ENCODE measurements around the gene COL7A1. TPM values are rescaled to one million over a fixed set of nuclear protein-coding genes. Genes with fewer than 3 reads are reported as not detected.
A peak's percentile ranks its signal among the peaks of the same experiment; 100 is the strongest.

Gene COL7A1
- total RNA-seq, 1 donor from 2014 or later, result 19.2 TPM

DNA sequence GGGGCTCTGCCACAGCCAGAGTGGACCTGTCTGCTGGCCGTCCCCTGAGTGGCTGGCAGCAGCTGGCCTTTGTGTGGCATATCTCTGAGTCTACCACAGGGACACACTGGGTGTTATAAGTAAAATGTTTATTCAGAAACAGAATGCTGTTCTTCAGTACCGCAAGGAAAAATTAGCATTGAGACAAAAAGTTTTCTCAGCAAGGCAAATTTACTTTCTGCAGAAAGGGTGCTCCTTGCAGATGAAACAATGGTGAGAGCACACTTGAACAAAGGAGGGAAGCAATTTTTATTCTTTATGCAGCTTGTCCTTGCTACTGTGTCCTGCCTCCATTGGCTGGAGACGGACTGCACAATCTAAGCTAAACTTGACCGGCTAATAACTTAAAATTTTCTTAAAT lies 22.4 kb upstream of the COL7A1 start:
- peaks cover 7% of the 10 kb centered on the region for H3K9me3 Mint-ChIP-seq
- no peak for DNase-seq (ENCODE audit: low spot score in 2 of 2, unreplicated experiment in 2 of 2)
- H3K27ac Mint-ChIP-seq, result no peak overlapping the region
- H3K4me3 Mint-ChIP-seq, result no peak overlapping the region
- H3K4me1 Mint-ChIP-seq, result no peaks in the 10 kb centered on the region
- H3K27me3 Mint-ChIP-seq (ENCODE audit: low read depth), result no peaks in the 10 kb centered on the region
- H3K36me3 Mint-ChIP-seq, result peaks cover 12% of the 10 kb centered on the region
- TF ChIP-seq, protein P1, sequence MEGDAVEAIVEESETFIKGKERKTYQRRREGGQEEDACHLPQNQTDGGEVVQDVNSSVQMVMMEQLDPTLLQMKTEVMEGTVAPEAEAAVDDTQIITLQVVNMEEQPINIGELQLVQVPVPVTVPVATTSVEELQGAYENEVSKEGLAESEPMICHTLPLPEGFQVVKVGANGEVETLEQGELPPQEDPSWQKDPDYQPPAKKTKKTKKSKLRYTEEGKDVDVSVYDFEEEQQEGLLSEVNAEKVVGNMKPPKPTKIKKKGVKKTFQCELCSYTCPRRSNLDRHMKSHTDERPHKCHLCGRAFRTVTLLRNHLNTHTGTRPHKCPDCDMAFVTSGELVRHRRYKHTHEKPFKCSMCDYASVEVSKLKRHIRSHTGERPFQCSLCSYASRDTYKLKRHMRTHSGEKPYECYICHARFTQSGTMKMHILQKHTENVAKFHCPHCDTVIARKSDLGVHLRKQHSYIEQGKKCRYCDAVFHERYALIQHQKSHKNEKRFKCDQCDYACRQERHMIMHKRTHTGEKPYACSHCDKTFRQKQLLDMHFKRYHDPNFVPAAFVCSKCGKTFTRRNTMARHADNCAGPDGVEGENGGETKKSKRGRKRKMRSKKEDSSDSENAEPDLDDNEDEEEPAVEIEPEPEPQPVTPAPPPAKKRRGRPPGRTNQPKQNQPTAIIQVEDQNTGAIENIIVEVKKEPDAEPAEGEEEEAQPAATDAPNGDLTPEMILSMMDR (IDR thresholded peaks at IDR 0.05; ENCODE audit: unreplicated experiment), result no peak

DNA sequence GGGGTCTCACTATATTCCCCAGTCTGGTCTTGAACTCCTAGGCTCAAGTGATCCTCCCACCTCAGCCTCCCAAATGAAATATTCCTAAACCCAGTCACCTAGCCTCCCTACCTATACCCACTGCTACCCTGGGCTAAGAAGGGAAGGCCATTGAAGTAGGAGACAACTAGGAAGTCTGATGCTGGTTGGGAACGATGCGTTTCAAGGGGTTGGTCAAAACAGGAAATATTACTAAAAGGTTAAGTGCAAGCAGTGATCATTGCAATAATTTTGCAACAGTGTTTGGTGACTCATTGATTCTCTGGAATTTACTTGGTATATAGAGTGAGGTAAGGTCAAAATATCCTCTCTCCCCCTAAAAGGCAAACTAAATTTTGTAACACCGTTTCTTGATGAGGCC lies 18.9 kb upstream of the COL7A1 start:
- Mint-ChIP-seq H3K27ac (no peak overlapping the region), H3K9me3 (peaks cover 7% of the 10 kb centered on the region), H3K4me1 (peaks cover 5% of the 10 kb centered on the region), H3K27me3 (ENCODE audit: low read depth) (peaks cover 5% of the 10 kb centered on the region), H3K4me3 (no peak overlapping the region), H3K36me3 (peaks cover 11% of the 10 kb centered on the region)
- no peak for DNase-seq (ENCODE audit: low spot score in 2 of 2, unreplicated experiment in 2 of 2)
- TF ChIP-seq, protein P1 (IDR thresholded peaks at IDR 0.05; ENCODE audit: unreplicated experiment), result no peak

DNA sequence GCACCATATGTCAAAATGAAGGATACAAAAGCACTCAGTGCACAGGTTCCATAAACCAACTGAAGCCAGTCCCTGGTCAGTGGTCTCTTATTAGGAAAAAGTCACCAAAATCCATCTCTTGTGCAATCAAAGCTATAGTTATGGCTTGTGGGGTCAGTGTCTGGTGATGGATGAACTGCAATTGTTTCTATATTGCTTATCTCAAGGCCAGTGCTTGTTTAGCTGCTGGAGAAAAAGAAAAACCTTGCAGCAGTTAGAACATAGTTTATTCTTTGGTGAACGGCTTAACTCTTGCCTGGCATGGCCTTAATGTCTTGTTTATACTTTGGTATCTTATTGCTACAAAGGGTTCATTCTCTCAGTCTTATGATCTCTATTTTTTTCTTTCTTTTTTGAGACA lies 17.2 kb upstream of the COL7A1 start:
- TF ChIP-seq, protein P1 (IDR thresholded peaks at IDR 0.05; ENCODE audit: unreplicated experiment), result no peak
- Mint-ChIP-seq H3K36me3 (peaks cover 10% of the 10 kb centered on the region), H3K27ac (no peak overlapping the region), H3K4me1 (peaks cover 15% of the 10 kb centered on the region), H3K9me3 (peaks cover 3% of the 10 kb centered on the region), H3K4me3 (no peak overlapping the region), H3K27me3 (ENCODE audit: low read depth) (peaks cover 5% of the 10 kb centered on the region)
- DNase-seq (ENCODE audit: low spot score in 2 of 2, unreplicated experiment in 2 of 2), result no peak

DNA sequence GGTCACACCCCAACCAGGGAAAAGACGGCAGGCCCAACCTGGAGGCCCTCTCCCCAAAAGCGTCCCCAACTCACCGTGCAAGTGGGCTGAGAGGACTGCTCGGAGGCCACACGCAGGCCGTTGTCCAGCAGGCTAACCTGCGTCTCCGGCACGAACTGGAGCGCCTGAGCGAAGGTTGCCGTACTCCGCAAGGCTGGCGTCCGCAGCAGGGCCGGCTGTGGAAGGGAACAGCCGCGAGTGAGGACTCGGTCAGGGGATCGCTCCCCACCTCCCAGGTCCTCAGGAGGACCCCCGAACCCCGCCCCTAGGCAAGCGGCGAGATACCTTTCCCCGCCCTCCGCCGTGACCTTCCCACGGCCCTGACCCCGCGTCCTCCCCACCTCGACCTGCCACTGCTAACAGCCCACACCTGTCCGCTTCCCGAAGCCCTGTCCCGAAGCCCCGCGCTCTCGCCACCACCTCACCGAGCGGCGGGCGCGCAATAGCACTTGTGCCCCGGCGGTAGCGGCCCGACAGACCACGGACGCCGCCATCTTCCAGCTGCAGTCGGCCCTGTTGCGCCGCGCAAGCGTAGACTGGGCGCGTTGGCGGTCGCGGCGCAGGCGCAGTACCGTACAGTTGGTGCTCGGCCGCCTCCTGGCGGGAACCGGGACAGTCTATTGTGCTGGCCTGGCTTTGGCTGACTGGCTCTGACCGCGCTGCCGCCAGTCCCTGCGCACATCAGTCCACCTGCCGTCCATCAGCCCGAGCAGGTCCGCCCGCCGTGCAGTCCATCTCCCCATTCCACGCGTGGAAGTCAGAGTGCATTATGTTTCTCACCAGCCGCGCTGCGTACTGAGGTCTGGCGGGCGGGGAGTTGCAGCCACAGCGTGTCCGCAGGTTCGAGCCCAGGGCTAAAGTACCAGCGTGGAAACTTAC lies 14.2 kb upstream of the COL7A1 start, which contains the start of gene UQCRC1:
TSS of gene UQCRC1 (minus strand) at position 559 of the 918 bp plus-strand sequence. CDS start at position 533, 26 bp downstream.
- H3K27ac Mint-ChIP-seq, result peak within 1 kb of the TSS; percentile 98
- H3K9me3 Mint-ChIP-seq, result no peaks in the 10 kb centered on the region
- peaks cover 15% of the 10 kb centered on the region for H3K4me1 Mint-ChIP-seq
- peaks cover 5% of the 10 kb centered on the region for H3K27me3 Mint-ChIP-seq (ENCODE audit: low read depth)
- peak within 1 kb of the TSS; percentile 100 for H3K4me3 Mint-ChIP-seq
- peaks cover 10% of the 10 kb centered on the region for H3K36me3 Mint-ChIP-seq
- TF ChIP-seq, protein P1 (IDR thresholded peaks at IDR 0.05; ENCODE audit: unreplicated experiment), result peak; percentile 72
- peak; percentile 87 to 95 for DNase-seq (ENCODE audit: low spot score in 2 of 2, unreplicated experiment in 2 of 2)

DNA sequence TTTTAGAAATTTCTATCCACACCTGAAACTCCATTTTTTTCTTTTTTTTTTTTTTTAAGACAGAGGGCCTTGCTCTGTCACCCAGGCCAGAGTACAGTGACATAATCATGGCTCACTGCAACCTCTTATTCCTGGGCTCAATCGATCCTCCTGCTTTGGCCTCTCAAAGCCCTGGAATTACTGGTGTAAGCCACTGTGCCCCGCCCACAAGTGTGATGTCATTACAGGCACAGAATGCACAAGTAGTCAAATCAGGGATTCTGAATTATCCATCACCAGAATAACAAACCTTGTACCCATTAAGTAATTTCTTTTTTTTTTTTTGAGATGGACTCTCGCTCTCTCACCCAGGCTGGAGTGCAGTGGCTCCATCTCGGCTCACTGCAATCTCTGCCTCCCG lies 12.4 kb upstream of the COL7A1 start:
- no peak for DNase-seq (ENCODE audit: low spot score in 2 of 2, unreplicated experiment in 2 of 2)
- TF ChIP-seq, protein P1 (IDR thresholded peaks at IDR 0.05; ENCODE audit: unreplicated experiment), result no peak
- H3K9me3 Mint-ChIP-seq, result no peaks in the 10 kb centered on the region
- H3K36me3 Mint-ChIP-seq, result peaks cover 17% of the 10 kb centered on the region
- H3K4me3 Mint-ChIP-seq, result no peak overlapping the region
- H3K27ac Mint-ChIP-seq, result no peak overlapping the region
- H3K4me1 Mint-ChIP-seq, result peaks cover 15% of the 10 kb centered on the region
- peaks cover 5% of the 10 kb centered on the region for H3K27me3 Mint-ChIP-seq (ENCODE audit: low read depth)

Data from mesothelial cell of epicardium (in vitro differentiated cells).